Measurements from ENCODE around the gene TCF23.
"Not testable (repeated sequence)": the region's sequence is repeated elsewhere in the genome, so short reads cannot be mapped to it uniquely, and the experiment has no call there.

The TCF23 gene

GRCh38 chr2:27148801-27149439 is at the start of gene TCF23:
Gene TCF23, plus strand, starts transcription at chr2:27149004. Its CDS starts 130 bp downstream, at chr2:27149134.
- DNase-seq (ENCODE audit: low read depth in 2 of 2): no peak

GRCh38 chr2:27099334-27099955 is 49.4 kb upstream of the TCF23 start:
- DNase-seq (ENCODE audit: low read depth in 2 of 2): no peak

- DNase-seq (ENCODE audit: low read depth in 2 of 2): no peak
Measured at GRCh38 chr2:27100036-27100435, 48.8 kb upstream of the TCF23 start.

- no peak for DNase-seq (ENCODE audit: low read depth in 2 of 2)
Measured at GRCh38 chr2:27102329-27102728, 46.5 kb upstream of the TCF23 start.

GRCh38 chr2:27105981-27106380 is 42.8 kb upstream of the TCF23 start:
- no peak for DNase-seq (ENCODE audit: low read depth in 2 of 2)

GRCh38 chr2:27108221-27108620 is 40.6 kb upstream of the TCF23 start:
- no peak for DNase-seq (ENCODE audit: low read depth in 2 of 2)

GRCh38 chr2:27109083-27109482 is 39.7 kb upstream of the TCF23 start:
- no peak for DNase-seq (ENCODE audit: low read depth in 2 of 2)

- DNase-seq (ENCODE audit: low read depth in 2 of 2): not testable (repeated sequence)
Measured at GRCh38 chr2:27110603-27111352, 38.0 kb upstream of the TCF23 start.

GRCh38 chr2:27111392-27112078 is 37.3 kb upstream of the TCF23 start:
- not testable (repeated sequence) for DNase-seq (ENCODE audit: low read depth in 2 of 2)

- no peak for DNase-seq (ENCODE audit: low read depth in 2 of 2)
Measured at GRCh38 chr2:27115519-27115918, 33.3 kb upstream of the TCF23 start.

- DNase-seq (ENCODE audit: low read depth in 2 of 2): no peak
Measured at GRCh38 chr2:27117995-27118524, 30.7 kb upstream of the TCF23 start.

GRCh38 chr2:27118525-27119329 is 30.1 kb upstream of the TCF23 start, which contains the start of gene CGREF1:
Gene CGREF1, minus strand, starts transcription at chr2:27119128. Its CDS starts 14,762 bp downstream, at chr2:27104366.
- no peak for DNase-seq (ENCODE audit: low read depth in 2 of 2)

- DNase-seq (ENCODE audit: low read depth in 2 of 2): not testable (repeated sequence)
Measured at GRCh38 chr2:27119330-27119670, 29.5 kb upstream of the TCF23 start.

GRCh38 chr2:27121906-27122305 is 26.9 kb upstream of the TCF23 start:
- DNase-seq (ENCODE audit: low read depth in 2 of 2): no peak

GRCh38 chr2:27122791-27123190 is 26.0 kb upstream of the TCF23 start:
- no peak for DNase-seq (ENCODE audit: low read depth in 2 of 2)

- peak in 1 of 2 experiments; percentile 54 for DNase-seq (ENCODE audit: low read depth in 2 of 2)
Measured at GRCh38 chr2:27123302-27124150, 25.3 kb upstream of the TCF23 start, which contains the start of gene ABHD1. Gene ABHD1, plus strand, starts transcription at chr2:27123815. Its CDS starts 134 bp downstream, at chr2:27123949.

- DNase-seq (ENCODE audit: low read depth in 2 of 2): no peak
Measured at GRCh38 chr2:27125104-27125503, 23.7 kb upstream of the TCF23 start.

- no peak for DNase-seq (ENCODE audit: low read depth in 2 of 2)
Measured at GRCh38 chr2:27126252-27126710, 22.5 kb upstream of the TCF23 start.

- DNase-seq (ENCODE audit: low read depth in 2 of 2): no peak
Measured at GRCh38 chr2:27127883-27128667, 20.7 kb upstream of the TCF23 start.

Data from stimulated activated CD4-positive, alpha-beta T cell treated with anti-CD3 and anti-CD28 coated beads, Interleukin-12 subunit alpha, Interleukin-12 subunit beta, amount 100 ng/mL, for 24 hours (primary cell).